HUES64 (cell line): ENCODE measurements around the gene HUNK.
A peak's percentile ranks its signal among the peaks of the same experiment; 100 is the strongest.

Experiments
- H3K27ac ChIP-seq: 2 replicates; pipeline ENCODE4 v1.7.0; 2013; ENCODE audit warnings: low read depth, low read length, inconsistent platforms
- H3K27me3 ChIP-seq: 2 replicates; pipeline ENCODE4 v1.6.1; 2013; ENCODE audit warnings: mild to moderate bottlenecking, low read length; ENCODE audit not compliant: insufficient read depth
- H3K36me3 ChIP-seq: 2 replicates; pipeline ENCODE4 v1.6.1; 2013; ENCODE audit warnings: mild to moderate bottlenecking, low read length; ENCODE audit not compliant: insufficient read depth
- H3K4me1 ChIP-seq: 2 replicates; pipeline ENCODE4 v1.6.1; 2013; ENCODE audit warnings: mild to moderate bottlenecking, low read length, moderate library complexity; ENCODE audit not compliant: insufficient read depth
- H3K4me3 ChIP-seq: 2 replicates; pipeline ENCODE4 v1.5.1; 2013; ENCODE audit warnings: mild to moderate bottlenecking, low read length, moderate library complexity
- H3K9ac ChIP-seq: 2 replicates; pipeline ENCODE4 v1.6.1; 2013; ENCODE audit warnings: mild to moderate bottlenecking, low read depth, low read length
- H3K9me3 ChIP-seq: 2 replicates; pipeline ENCODE4 v1.6.1; 2013; ENCODE audit warnings: low read depth, low read length; ENCODE audit not compliant: insufficient read depth
- WGBS: fragments of 150-250, 120-280 bp; methylation state at CpG from one replicate; pipeline ENCODE4 v1.1.7; 2013; ENCODE audit warnings: missing lambda C conversion rate; 5-methylcytosine and 5-hydroxymethylcytosine counted together

The HUNK gene

GRCh38 chr21:31897311-31897710 lies 24.5 kb downstream of the HUNK start:
- H3K4me1 ChIP-seq, result peaks cover 34% of the 10 kb centered on the region
- no peak overlapping the region for H3K27ac ChIP-seq
- H3K4me3 ChIP-seq, result no peak overlapping the region
- 97% methylated on average over 3 of the region's 3 CpGs for WGBS
- H3K9ac ChIP-seq, result no peak overlapping the region
- no peaks in the 10 kb centered on the region for H3K36me3 ChIP-seq
- no peaks in the 10 kb centered on the region for H3K27me3 ChIP-seq
- no peaks in the 10 kb centered on the region for H3K9me3 ChIP-seq

GRCh38 chr21:31898933-31899630 lies 26.3 kb downstream of the HUNK start:
- Histone ChIP-seq H3K4me3 (no peak overlapping the region), H3K27ac (no peak overlapping the region), H3K36me3 (no peaks in the 10 kb centered on the region), H3K9me3 (no peaks in the 10 kb centered on the region), H3K4me1 (peaks cover 22% of the 10 kb centered on the region), H3K9ac (no peak overlapping the region), H3K27me3 (no peaks in the 10 kb centered on the region)
- 84% methylated on average over 5 of the region's 9 CpGs for whole genome bisulfite sequencing

- 91% methylated on average over 15 of the region's 15 CpGs for WGBS
- Histone ChIP-seq H3K9me3 (no peaks in the 10 kb centered on the region), H3K27ac (no peak overlapping the region), H3K4me3 (no peak overlapping the region), H3K36me3 (no peaks in the 10 kb centered on the region), H3K4me1 (peaks cover 11% of the 10 kb centered on the region), H3K9ac (no peak overlapping the region), H3K27me3 (no peaks in the 10 kb centered on the region)
These were observed 27.5 kb downstream of the HUNK start for GRCh38 chr21:31900121-31900895.

- Histone ChIP-seq H3K27ac (no peak overlapping the region), H3K36me3 (no peaks in the 10 kb centered on the region), H3K4me3 (no peak overlapping the region), H3K9ac (no peak overlapping the region), H3K9me3 (no peaks in the 10 kb centered on the region), H3K4me1 (peaks cover 3% of the 10 kb centered on the region; the same call in 1 of the 2 replicates), H3K27me3 (no peaks in the 10 kb centered on the region)
- 85% methylated on average over 2 of the region's 2 CpGs for WGBS
These were observed 28.5 kb downstream of the HUNK start for GRCh38 chr21:31901315-31901714.

- Histone ChIP-seq H3K27ac (no peak overlapping the region), H3K4me3 (no peak overlapping the region), H3K27me3 (no peaks in the 10 kb centered on the region), H3K4me1 (peaks cover 3% of the 10 kb centered on the region; the same call in 1 of the 2 replicates), H3K9ac (no peak overlapping the region), H3K9me3 (no peaks in the 10 kb centered on the region), H3K36me3 (no peaks in the 10 kb centered on the region)
- WGBS, result 93% methylated on average over 6 of the region's 6 CpGs
These were observed 29.6 kb downstream of the HUNK start for GRCh38 chr21:31902438-31902837.

- H3K27me3 ChIP-seq, result no peaks in the 10 kb centered on the region
- H3K9ac ChIP-seq, result no peak overlapping the region
- 86% methylated on average over 2 of the region's 3 CpGs for WGBS
- H3K4me1 ChIP-seq, result peaks cover 13% of the 10 kb centered on the region
- H3K4me3 ChIP-seq, result no peak overlapping the region
- no peaks in the 10 kb centered on the region for H3K36me3 ChIP-seq
- no peaks in the 10 kb centered on the region for H3K9me3 ChIP-seq
- no peak overlapping the region for H3K27ac ChIP-seq
These were observed 31.1 kb downstream of the HUNK start for GRCh38 chr21:31903896-31904295.

- H3K27me3 ChIP-seq, result no peaks in the 10 kb centered on the region
- WGBS, result 94% methylated on average over 13 of the region's 13 CpGs
- peaks cover 29% of the 10 kb centered on the region for H3K4me1 ChIP-seq
- no peaks in the 10 kb centered on the region for H3K36me3 ChIP-seq
- no peaks in the 10 kb centered on the region for H3K9me3 ChIP-seq
- no peak overlapping the region for H3K27ac ChIP-seq
- no peak overlapping the region for H3K9ac ChIP-seq
- no peak overlapping the region for H3K4me3 ChIP-seq
These were observed 33.0 kb downstream of the HUNK start for GRCh38 chr21:31905503-31906451.

- H3K9me3 ChIP-seq, result no peaks in the 10 kb centered on the region
- H3K27ac ChIP-seq, result peak overlapping the region; percentile 83
- H3K9ac ChIP-seq, result 0 out of 2 replicates have a peak overlapping the region, but pooled peaks have one; percentile 30
- no peaks in the 10 kb centered on the region for H3K27me3 ChIP-seq
- H3K4me3 ChIP-seq, result peak overlapping the region; percentile 31
- WGBS, result 52% methylated on average over 20 of the region's 20 CpGs
- peaks cover 51% of the 10 kb centered on the region for H3K4me1 ChIP-seq
- H3K36me3 ChIP-seq, result no peaks in the 10 kb centered on the region
These were observed 35.5 kb downstream of the HUNK start for GRCh38 chr21:31908106-31909031.

- peak overlapping the region; percentile 30; the same call in 1 of the 2 replicates for H3K9ac ChIP-seq
- H3K9me3 ChIP-seq, result no peaks in the 10 kb centered on the region
- H3K4me1 ChIP-seq, result peaks cover 50% of the 10 kb centered on the region
- H3K4me3 ChIP-seq, result peak overlapping the region; percentile 31
- H3K27ac ChIP-seq, result peak overlapping the region; percentile 83
- no peaks in the 10 kb centered on the region for H3K36me3 ChIP-seq
- no peaks in the 10 kb centered on the region for H3K27me3 ChIP-seq
- 15% methylated on average over 18 of the region's 18 CpGs for WGBS
These were observed 36.6 kb downstream of the HUNK start for GRCh38 chr21:31909153-31910073.
